Liver (tissue), 3 donors: ENCODE measurements around the gene CHKA.

Experiments
- CTCF ChIP-seq: fragments of 150-350 bp; IDR thresholded peaks from 2 replicates; pipeline ENCODE4 v1.5.1; 2017; ENCODE audit warnings: improper control_type of control experiment, low read depth, low read length; ENCODE audit not compliant: missing input control
- EGR1 ChIP-seq, 2 donors: IDR thresholded peaks; 2 replicates each; pipeline ENCODE4 v1.6.1; 2016 to 2018; ENCODE audit warnings: antibody characterized with exemption in 2 of 2, low read depth in 2 of 2
- FOXA1 ChIP-seq: IDR thresholded peaks from 2 replicates; pipeline ENCODE4 v1.6.1; 2016; ENCODE audit warnings: antibody characterized with exemption
- HNF4A ChIP-seq, 2 donors: conservative IDR thresholded peaks; 2 replicates each; pipeline ENCODE4 v1.6.1; 2016; ENCODE audit warnings: antibody characterized with exemption in 2 of 2, mild to moderate bottlenecking in 2 of 2
- JUND ChIP-seq, 2 donors: IDR thresholded peaks; 2 replicates each; pipeline ENCODE4 v1.6.1; 2016; ENCODE audit warnings: antibody characterized with exemption in 2 of 2
- MAX ChIP-seq: IDR thresholded peaks from 2 replicates; pipeline ENCODE4 v1.6.1; 2016; ENCODE audit warnings: antibody characterized with exemption
- RAD21 ChIP-seq, 2 donors: IDR thresholded peaks; 2 replicates each; pipeline ENCODE4 v1.6.1; 2016; ENCODE audit warnings: antibody characterized with exemption in 2 of 2, mild to moderate bottlenecking in 2 of 2
- REST ChIP-seq: IDR thresholded peaks from 2 replicates; pipeline ENCODE4 v1.6.1; 2016; ENCODE audit warnings: antibody characterized with exemption, mild to moderate bottlenecking
- SP1 ChIP-seq: IDR thresholded peaks from 2 replicates; pipeline ENCODE4 v1.6.1; 2018; ENCODE audit warnings: antibody characterized with exemption, mild to moderate bottlenecking
- TAF1 ChIP-seq: conservative IDR thresholded peaks from 2 replicates; pipeline ENCODE4 v1.6.1; 2016; ENCODE audit warnings: antibody characterized with exemption, mild to moderate bottlenecking
- ZBTB33 ChIP-seq: IDR thresholded peaks from 2 replicates; pipeline ENCODE4 v1.6.1; 2016; ENCODE audit warnings: antibody characterized with exemption
- donor health status: healthy.
- donor health status: healthy.

- TF ChIP-seq SP1 (no peak), JUND (IDR thresholded peaks at IDR 0.05) (no peak), CTCF (no peak), RAD21 (IDR thresholded peaks at IDR 0.05) (no peak), ZBTB33 (no peak), EGR1 (IDR thresholded peaks at IDR 0.05; ENCODE audit: low read depth in 2 of 2) (no peak), REST (no peak), TAF1 (no peak), MAX (no peak), FOXA1 (no peak), HNF4A (conservative IDR thresholded peaks at IDR 0.05) (no peak)
Measured at GRCh38 chr11:68024508-68024907, 96.7 kb downstream of the CHKA start.
